K562 (cell line): ENCODE measurements around the gene TENT4A. TPM values are rescaled to one million over a fixed set of nuclear protein-coding genes. Genes with fewer than 3 reads are reported as not detected.

Experiments used
- ATAC-seq: fragments of 200-7000 bp; cut with Tn5 transposase; 3 replicates; pipeline ENCODE4 v1.9.1; 2020; ENCODE audit warnings: moderate library complexity
- BruUV-seq: library from RNA; stranded (reverse); fragments of 400-500 nt; replicated peaks from 2 replicates; lab custom pipeline; 2021; lab: Mats Ljungman, UMichigan
- CTCF ChIA-PET: fragments of 300-600 bp; formaldehyde crosslinking; extraction: SDS; loops from one replicate; lab custom pipeline; 2021; ENCODE audit warnings: low intra/inter-chr PET ratio; lab: Yijun Ruan, JAX
- POLR2A ChIA-PET: fragments of 300-600, 350-650 bp; sonication (Branson Sonifier 250); formaldehyde crosslinking; extraction: SDS; loops from one replicate; lab custom pipeline; 2021; ENCODE audit warnings: antibody characterized with exemption, inconsistent platforms; lab: Yijun Ruan, JAX
- DNase-seq, 4 experiments: peaks; one replicate each; pipeline versions ENCODE4 v3.0.0 to v3.0.0-alpha.2; 2011 to 2018; ENCODE audit warnings: low spot score in 3 of 4, mixed read lengths in 3 of 4; ENCODE audit errors: extremely low read depth in 1 of 4
- FAIRE-seq: peaks from 2 replicates; lab custom pipeline; 2011; peaks lifted over from hg19 to GRCh38; lab: Jason Lieb, UNC
- H2AFZ ChIP-seq: 2 replicates; pipeline ENCODE4 v1.6.0; 2011; ENCODE audit warnings: low read depth, low read length, control low read depth, inconsistent platforms
- H3K27ac ChIP-seq: fragments of 200-600 bp; 3 replicates; pipeline ENCODE4 v1.8.0; 2011; ENCODE audit warnings: low read depth, mild to moderate bottlenecking, control low read depth, inconsistent platforms, low read length, moderate library complexity, mixed read lengths; ENCODE audit errors: extremely low read depth
- H3K27me3 ChIP-seq, 2 experiments: fragments of 300-600 bp in 1 of 2; 2 replicates in 1 of 2; 3 replicates in 1 of 2; pipeline versions ENCODE4 v1.6.0 to v1.8.0; 2011; ENCODE audit warnings: inconsistent platforms in 2 of 2, low read length in 2 of 2, mild to moderate bottlenecking in 1 of 2, mixed read lengths in 1 of 2, moderate library complexity in 1 of 2; ENCODE audit not compliant: control insufficient read depth in 2 of 2, insufficient read depth in 2 of 2
- H3K36me3 ChIP-seq: fragments of 300-600 bp; 3 replicates; pipeline ENCODE4 v1.8.0; 2011; ENCODE audit warnings: mild to moderate bottlenecking, low read length, inconsistent platforms; ENCODE audit not compliant: control insufficient read depth, insufficient read depth
- H3K4me1 ChIP-seq, 2 experiments: fragments of 200-600 bp in 1 of 2; replicated peaks in 1 of 2; 2 replicates in 1 of 2; 3 replicates in 1 of 2; pipeline versions ENCODE4 v1.5.1 to v1.8.0; 2011; ENCODE audit warnings: inconsistent platforms in 2 of 2, low read length in 2 of 2, mild to moderate bottlenecking in 1 of 2, mixed read lengths in 1 of 2, moderate library complexity in 1 of 2; ENCODE audit not compliant: control insufficient read depth in 2 of 2, insufficient read depth in 2 of 2
- H3K4me2 ChIP-seq: 2 replicates; pipeline ENCODE4 v1.6.1; 2011; ENCODE audit warnings: low read length, control low read depth, inconsistent platforms, mixed read lengths; ENCODE audit not compliant: insufficient read depth
- H3K4me3 ChIP-seq: fragments of 200-600 bp; sonication (generic), shearing (Covaris generic); 2 replicates; pipeline ENCODE4 v1.5.1; 2016; ENCODE audit warnings: control low read depth, inconsistent platforms
- H3K79me2 ChIP-seq: fragments of 200-600 bp; 3 replicates; pipeline ENCODE4 v1.8.0; 2011; ENCODE audit warnings: low read length, inconsistent platforms; ENCODE audit not compliant: control insufficient read depth, insufficient read depth
- H3K9ac ChIP-seq, 2 experiments: 2 replicates each; pipeline versions ENCODE4 v1.6.0 to v1.6.1; 2011; ENCODE audit warnings: low read depth in 2 of 2, low read length in 2 of 2, control low read depth in 1 of 2, inconsistent platforms in 1 of 2, mild to moderate bottlenecking in 1 of 2, mixed read lengths in 1 of 2; ENCODE audit not compliant: insufficient read depth in 1 of 2
- H3K9me1 ChIP-seq: one replicate; pipeline ENCODE4 v1.6.0; 2011; ENCODE audit warnings: inconsistent platforms, mild to moderate bottlenecking, low read length, moderate library complexity; ENCODE audit not compliant: control insufficient read depth, insufficient read depth
- H3K9me3 ChIP-seq: replicated peaks from 2 replicates; pipeline ENCODE4 v1.5.1; 2011; ENCODE audit warnings: low read depth, low read length, inconsistent platforms; ENCODE audit not compliant: control insufficient read depth, insufficient read depth
- H4K20me1 ChIP-seq: replicated peaks from 2 replicates; pipeline ENCODE4 v1.6.1; 2011; ENCODE audit warnings: low read length, inconsistent platforms, mixed read lengths; ENCODE audit not compliant: control insufficient read depth, insufficient read depth
- CREB3L1 ChIP-seq: fragments of 450-650 bp; IDR thresholded peaks from 2 replicates; pipeline ENCODE4 v1.6.1; 2014; ENCODE audit warnings: low read depth, mild to moderate bottlenecking, moderate library complexity, borderline replicate concordance
- CTCF ChIP-seq, 3 experiments: IDR thresholded peaks in 2 of 3; conservative IDR thresholded peaks in 1 of 3; 2 replicates each; pipeline ENCODE4 v1.5.1; 2011 to 2012; ENCODE audit warnings: low read length in 3 of 3, mild to moderate bottlenecking in 3 of 3, control low read depth in 2 of 3, improper control_type of control experiment in 1 of 3, inconsistent platforms in 1 of 3, low read depth in 1 of 3, mixed read lengths in 1 of 3, moderate library complexity in 1 of 3; ENCODE audit not compliant: insufficient read depth in 2 of 3
- ETS1 ChIP-seq: conservative IDR thresholded peaks from 2 replicates; pipeline ENCODE4 v1.6.1; 2011; ENCODE audit warnings: low read depth, mild to moderate bottlenecking, low read length; ENCODE audit not compliant: control insufficient read depth
- HDAC3 ChIP-seq: fragments of 450-650 bp; IDR thresholded peaks from 2 replicates; pipeline ENCODE4 v1.6.1; 2018; ENCODE audit warnings: borderline replicate concordance, mild to moderate bottlenecking, moderate library complexity; ENCODE audit not compliant: partially characterized antibody
- MIER1 ChIP-seq: fragments of 450-650 bp; IDR thresholded peaks from 2 replicates; pipeline ENCODE4 v1.6.1; 2016; ENCODE audit warnings: antibody characterized with exemption, mild to moderate bottlenecking, low read depth
- PBX2 ChIP-seq, 2 experiments: IDR thresholded peaks in 1 of 2; conservative IDR thresholded peaks in 1 of 2; 2 replicates each; pipeline ENCODE4 v1.6.1; 2016; ENCODE audit warnings: low read depth in 2 of 2, mild to moderate bottlenecking in 1 of 2, missing compliant biosample characterization in 1 of 2, missing genetic modification characterization in 1 of 2, moderate library complexity in 1 of 2
- STAT5A ChIP-seq: IDR thresholded peaks from 2 replicates; pipeline ENCODE4 v1.6.1; 2012; ENCODE audit warnings: low read length, inconsistent platforms, borderline replicate concordance
- SUPT5H ChIP-seq: fragments of 450-650 bp; IDR thresholded peaks from 2 replicates; pipeline ENCODE4 v1.6.1; 2016
- TFAP4 ChIP-seq: sonication (generic); formaldehyde crosslinking; IDR thresholded peaks from 2 replicates; pipeline ENCODE4 v1.8.0; 2022; ENCODE audit warnings: missing genetic modification reagents, mild to moderate bottlenecking, moderate library complexity, borderline replicate concordance
- ZNF655 ChIP-seq: fragments of 250-450 bp; sonication (Bioruptor Pico); IDR thresholded peaks from 2 replicates; pipeline ENCODE4 v1.5.0; 2021
- WGBS: fragments of 100-300 bp; shearing (Covaris generic); methylation state at CpG from one replicate; pipeline ENCODE4 v1.1.6; 2016; ENCODE audit warnings: low coverage, mixed read lengths; ENCODE audit not compliant: insufficient coverage; ENCODE audit errors: missing lambda C conversion rate; 5-methylcytosine and 5-hydroxymethylcytosine counted together
- in situ Hi-C: fragments of 300-500 bp; cut with MboI; formaldehyde crosslinking; loops from 4 replicates; pipeline ENCODE4 v1.15.0; 2018; ENCODE audit warnings: inconsistent platforms, mixed read lengths
- intact Hi-C: fragments of 100-400 bp; cut with micrococcal nuclease; formaldehyde crosslinking; loops from 2 replicates; pipeline ENCODE4 v1.14.2; 2022
- polyA plus RNA-seq, 8 experiments: library from polyadenylated mRNA; depleted of rRNA in 4 of 8; stranded (reverse) in 5 of 8; unstranded in 3 of 8; fragments of >200 nt; fragmentation: Nextera tagmentation in 2 of 8; fragmentation: Illumina TruSeq in 1 of 8; extraction: Ambion mirVana in 2 of 8; extraction: Trizol in 1 of 8; gene quantifications; 2 replicates each; pipeline versions ENCODE4 v1.2.1 to v1.2.3, GENCODE V29; 2011 to 2014; ENCODE audit warnings: inconsistent platforms in 1 of 8, missing spikeins in 1 of 8
- total RNA-seq, 7 experiments: library from RNA; depleted of rRNA in 6 of 7; stranded (reverse); fragments of >200 nt in 6 of 7; fragmentation: Illumina TruSeq in 2 of 7; extraction: Trizol in 2 of 7; gene quantifications; 2 replicates each; pipeline versions ENCODE4 v1.2.1 to v1.2.3, GENCODE V29; 2011 to 2021; ENCODE audit warnings: low replicate concordance in 1 of 7

Gene TENT4A
- total and polyA plus RNA-seq, 9 of the 15 experiments (the other 6 are each of a cell fraction or from before 2014, with no cell fraction given) = 1.3 to 27.3 (median 13.0) TPM

- Histone ChIP-seq H3K4me1 (peaks cover 6 to 11% of the 10 kb centered on the region in 2 experiments; a peak in 3 of 5 replicates), H3K27me3 (peaks cover 4 to 11% of the 10 kb centered on the region in 2 experiments; a peak in 1 of 5 replicates), H3K27ac (no peak overlapping the region), H3K9me1 (no peaks in the 10 kb centered on the region), H2AFZ (peak overlapping the region; percentile 5; the same call in 1 of the 2 replicates), H3K9ac (no peak overlapping the region), H3K4me2 (no peak overlapping the region), H3K9me3 (no peaks in the 10 kb centered on the region), H3K4me3 (no peak overlapping the region), H3K36me3 (no peaks in the 10 kb centered on the region), H3K79me2 (no peaks in the 10 kb centered on the region; the same call in 2 of the 3 replicates), H4K20me1 (no peaks in the 10 kb centered on the region)
- in situ Hi-C loops (no loop called here), intact Hi-C loops (no loop called here)
- DNase-seq = peak in 1 of 4 experiments; percentile 5
- no peak for ATAC-seq
- no peak for TF ChIP-seq CTCF (IDR thresholded peaks at IDR 0.05 in 2 of 3, conservative IDR thresholded peaks at IDR 0.05 in 1 of 3; ENCODE audit: insufficient read depth in 2 of 3, low read depth in 1 of 3, low read length in 3 of 3)
- TF ChIP-seq MIER1 = no peak
- TF ChIP-seq STAT5A = no peak
- no peak for TF ChIP-seq PBX2 (CRISPR knock-in tag; IDR thresholded peaks at IDR 0.05; ENCODE audit: low read depth)
- TF ChIP-seq PBX2 (tag; conservative IDR thresholded peaks at IDR 0.05; ENCODE audit: low read depth) = 0 out of 2 replicates have a peak, but pooled peaks have one; percentile 17
- no peak for TF ChIP-seq ETS1
- TF ChIP-seq CREB3L1 = no peak
- peak; percentile 33; the same call in 1 of the 2 replicates for TF ChIP-seq TFAP4 (CRISPR knock-in tag)
- TF ChIP-seq SUPT5H = no peak
- TF ChIP-seq HDAC3 = no peak
- TF ChIP-seq ZNF655 (CRISPR knock-in tag) = no peak
- BruUV-seq = no TSS peak
- 5% methylated on average over 1 of the region's 1 CpG for WGBS
- ChIA-PET CTCF (no interaction called here), POLR2A (interaction anchor here (0.7 to 1.0 kb wide), 3 partner anchors 9 to 73 kb away, joined by 3 to 4 read pairs (median 3); no protein-coding TSS in a partner anchor)
- no peak for FAIRE-seq
Measured at GRCh38 chr5:6708814-6709213, 4.4 kb upstream of the TENT4A start.
